Stromal cell of bone marrow (primary cell): Measurements from ENCODE around the gene DOCK8.

Source experiments
- DNase-seq: peaks from one replicate; pipeline ENCODE4 v3.0.0-alpha.2; 2012; ENCODE audit warnings: low read depth

DOCK8 gene

DNA sequence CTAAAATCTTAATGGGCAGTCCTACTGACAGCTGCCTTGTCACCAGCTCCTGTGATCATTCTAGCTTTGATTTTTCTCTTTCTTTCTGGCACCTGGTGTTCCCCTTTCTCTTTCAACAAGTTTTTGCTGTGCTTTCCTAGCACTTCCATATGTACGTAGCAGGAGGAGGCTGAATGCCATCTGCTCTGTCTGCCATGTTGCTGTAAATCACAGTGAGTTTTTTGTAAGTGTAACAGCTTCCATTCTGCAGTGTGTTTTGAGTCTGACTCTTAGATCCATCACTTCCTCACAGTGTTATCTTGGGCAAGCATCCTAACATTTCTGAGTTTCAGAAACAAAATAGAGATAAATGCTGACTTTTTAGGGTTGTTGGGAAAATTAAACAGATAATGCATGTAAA, 247.9 kb downstream of the DOCK8 start:
- no peak for DNase-seq

DNA sequence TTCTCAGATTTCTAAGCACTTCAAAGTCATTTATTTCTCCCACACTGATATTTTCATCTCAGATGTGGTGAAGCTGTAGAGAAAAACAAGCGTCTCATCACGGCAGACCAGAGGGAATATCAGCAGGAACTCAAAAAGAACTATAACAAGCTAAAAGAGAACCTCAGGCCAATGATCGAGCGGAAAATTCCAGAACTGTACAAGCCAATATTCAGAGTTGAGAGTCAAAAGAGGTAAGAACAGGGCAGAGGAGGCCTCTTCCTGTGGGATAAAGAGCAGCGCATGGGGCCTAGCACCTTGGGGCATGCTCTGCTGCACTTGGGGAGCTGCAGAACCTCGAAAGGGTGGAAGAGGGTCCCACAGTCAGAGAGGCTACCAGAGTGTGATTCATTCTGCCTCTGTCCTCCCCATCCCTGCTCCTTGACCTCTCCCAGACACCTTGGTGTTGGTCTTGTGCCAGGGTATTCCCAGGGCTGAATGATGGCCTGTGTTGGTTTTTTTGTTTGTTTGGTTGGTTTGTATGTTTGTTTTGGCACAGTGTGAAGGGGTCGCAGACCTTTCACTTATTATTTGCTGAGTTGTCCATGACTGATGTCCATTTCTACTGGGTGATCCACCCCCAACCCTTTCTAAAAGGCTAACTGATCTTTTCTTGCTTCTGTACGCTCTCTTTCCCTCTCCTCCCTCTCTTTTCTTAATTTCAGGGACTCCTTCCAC, 248.9 kb downstream of the DOCK8 start:
- no peak for DNase-seq

GRCh38 chr9:466747-467146, 252.1 kb downstream of the DOCK8 start:
- DNase-seq, result no peak

DNA sequence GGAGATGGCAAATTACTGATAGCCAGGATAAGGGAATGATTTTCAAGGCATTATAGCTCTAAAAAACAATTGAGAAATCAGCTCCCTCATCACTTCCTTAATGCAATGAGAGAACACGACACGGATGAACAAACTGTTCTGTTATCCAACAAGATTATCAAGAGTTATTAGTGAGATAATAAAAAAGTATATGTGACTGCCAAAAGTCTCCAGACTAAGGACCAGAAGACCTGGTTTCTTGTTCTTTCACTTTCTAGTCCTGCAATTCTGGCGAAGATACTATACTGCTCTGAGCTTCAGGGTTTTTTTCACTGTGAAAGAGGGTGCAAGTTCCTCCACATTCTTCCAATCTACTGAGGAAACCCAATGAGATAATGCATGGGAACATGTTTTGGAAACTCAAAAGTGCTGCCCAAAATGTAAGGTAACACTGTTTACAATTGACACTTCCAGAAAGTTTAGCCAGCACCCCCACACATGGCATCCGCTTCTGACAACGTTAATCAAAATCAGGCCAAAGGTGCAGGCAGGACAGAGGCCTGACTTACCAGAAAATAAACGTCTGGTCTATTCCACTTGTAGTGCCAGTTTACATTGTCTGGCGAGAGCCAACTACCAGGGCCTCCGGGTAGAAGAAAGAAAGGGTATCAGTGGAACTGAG, 254.2 kb downstream of the DOCK8 start:
- no peak for DNase-seq

DNA sequence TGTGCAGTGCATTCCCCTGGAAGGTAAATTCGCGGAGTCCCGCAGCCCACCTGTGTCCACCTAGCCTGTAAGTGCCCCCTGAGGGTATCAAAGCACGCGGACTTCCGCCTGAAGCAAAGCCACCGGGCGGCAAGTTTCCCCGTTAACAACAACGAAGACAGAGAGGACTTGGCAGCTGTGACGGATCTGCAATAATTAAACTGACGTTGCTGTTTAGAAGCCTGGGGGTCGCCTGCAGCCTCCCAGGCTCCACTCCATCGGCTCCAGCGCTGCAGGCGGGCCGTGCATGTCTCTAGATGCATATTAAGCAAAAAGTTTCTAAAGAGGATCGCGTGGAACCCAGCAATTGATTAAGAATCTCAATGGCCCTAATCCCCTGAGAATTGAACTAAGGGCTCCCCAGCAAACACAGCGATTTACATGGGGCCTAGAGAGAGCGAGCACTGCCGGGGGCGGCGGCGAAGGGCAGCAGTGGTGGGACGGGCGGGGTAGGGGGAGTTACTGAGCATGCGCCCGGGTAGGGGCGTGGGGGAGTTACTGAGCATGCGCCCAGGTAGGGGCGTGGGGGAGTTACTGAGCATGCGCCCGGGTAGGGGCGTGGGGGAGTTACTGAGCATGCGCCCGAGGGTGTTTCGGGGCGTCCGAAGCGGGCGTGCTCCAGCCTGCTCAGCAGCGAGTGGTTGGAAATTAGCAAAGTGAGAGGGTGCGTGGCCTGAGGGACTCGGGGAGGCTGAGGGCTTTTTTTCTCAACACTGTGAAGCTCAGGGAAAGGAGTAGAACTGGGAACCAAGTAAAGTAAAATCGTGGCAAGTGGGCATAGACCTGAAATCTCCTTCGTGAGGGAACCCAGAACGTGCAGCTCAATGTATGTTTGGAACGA, 255.2 kb downstream of the DOCK8 start:
- DNase-seq, result peak; percentile 40

DNA sequence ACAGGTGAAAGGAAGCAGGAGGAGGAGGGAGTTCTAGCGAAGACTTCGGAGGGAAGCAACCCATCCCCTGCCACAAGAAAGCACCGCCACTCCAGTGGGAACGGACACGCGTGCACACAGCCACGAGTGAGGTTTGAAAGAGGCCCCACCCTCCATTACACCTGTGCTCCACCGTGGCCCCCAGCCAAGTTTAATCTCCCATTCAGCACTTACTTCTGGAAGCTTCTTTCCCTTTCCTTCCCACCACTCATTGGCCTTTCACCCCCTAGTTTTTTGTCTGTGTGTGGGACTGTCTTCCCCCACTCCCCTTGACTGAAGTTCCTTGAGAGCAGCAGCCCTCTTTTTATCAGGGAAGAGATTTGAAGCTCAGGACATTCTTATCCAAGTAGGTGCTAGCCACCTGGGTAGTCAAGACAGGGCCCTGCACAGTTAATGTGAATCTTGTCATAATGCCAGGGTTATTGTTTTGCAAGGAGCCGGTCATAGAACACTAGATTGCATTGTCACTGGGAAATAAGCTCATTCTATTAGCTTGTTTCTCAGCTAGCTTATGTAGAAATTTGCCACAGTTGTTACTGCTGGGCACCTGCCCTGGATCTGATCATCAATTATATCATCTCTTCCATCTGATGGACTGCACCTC, 256.0 kb downstream of the DOCK8 start:
- no peak for DNase-seq

DNA sequence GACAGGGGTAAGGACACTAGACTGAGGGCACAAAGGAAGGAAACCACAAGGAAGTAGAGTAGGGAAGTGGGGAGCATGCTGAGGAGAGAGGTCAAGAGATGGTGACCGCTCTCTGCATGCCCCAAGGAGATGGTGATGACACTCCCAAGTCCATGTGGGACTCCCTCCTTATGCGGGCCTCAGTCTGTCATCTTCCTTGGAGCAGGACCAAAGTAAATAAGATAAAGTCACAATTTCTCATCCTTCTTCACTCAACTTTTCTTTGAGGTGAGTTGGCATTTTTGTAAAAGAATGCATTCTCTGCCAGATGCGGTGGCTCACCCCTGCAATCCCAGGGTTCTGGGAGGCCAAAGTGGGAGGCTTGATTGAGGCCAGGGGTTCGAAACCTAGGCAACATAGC, 256.7 kb downstream of the DOCK8 start:
- DNase-seq, result no peak

DNA sequence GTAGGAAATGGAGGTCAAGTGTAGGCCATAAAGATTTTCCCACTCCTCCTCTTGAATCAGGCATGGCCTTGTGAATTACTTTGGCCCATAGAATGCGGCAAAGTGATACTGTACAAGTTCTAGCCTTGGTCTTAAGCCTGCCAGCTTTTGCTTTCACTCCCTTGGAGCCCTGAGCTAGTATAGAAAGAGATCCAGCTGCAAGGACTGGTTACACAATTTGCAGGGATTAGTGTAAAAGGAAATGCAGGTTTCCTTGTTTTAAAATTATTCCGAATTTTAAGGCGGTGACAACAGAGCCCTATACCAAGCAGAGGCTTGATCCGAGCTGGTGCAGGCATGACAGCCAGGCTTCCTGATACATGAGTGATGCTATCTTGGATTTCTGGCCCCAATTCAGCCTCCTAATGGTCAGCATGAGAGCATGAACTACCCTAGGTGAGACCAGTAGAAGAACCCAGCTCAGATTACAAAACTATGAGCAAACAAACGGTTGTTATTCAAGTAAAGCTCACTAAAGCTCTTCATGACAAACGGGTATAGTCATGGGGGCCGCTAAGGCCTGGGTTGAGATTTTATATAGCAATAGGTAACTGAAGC, 257.9 kb downstream of the DOCK8 start:
- no peak for DNase-seq

GRCh38 chr9:477193-477592, 262.5 kb downstream of the DOCK8 start:
- DNase-seq, result no peak

DNA sequence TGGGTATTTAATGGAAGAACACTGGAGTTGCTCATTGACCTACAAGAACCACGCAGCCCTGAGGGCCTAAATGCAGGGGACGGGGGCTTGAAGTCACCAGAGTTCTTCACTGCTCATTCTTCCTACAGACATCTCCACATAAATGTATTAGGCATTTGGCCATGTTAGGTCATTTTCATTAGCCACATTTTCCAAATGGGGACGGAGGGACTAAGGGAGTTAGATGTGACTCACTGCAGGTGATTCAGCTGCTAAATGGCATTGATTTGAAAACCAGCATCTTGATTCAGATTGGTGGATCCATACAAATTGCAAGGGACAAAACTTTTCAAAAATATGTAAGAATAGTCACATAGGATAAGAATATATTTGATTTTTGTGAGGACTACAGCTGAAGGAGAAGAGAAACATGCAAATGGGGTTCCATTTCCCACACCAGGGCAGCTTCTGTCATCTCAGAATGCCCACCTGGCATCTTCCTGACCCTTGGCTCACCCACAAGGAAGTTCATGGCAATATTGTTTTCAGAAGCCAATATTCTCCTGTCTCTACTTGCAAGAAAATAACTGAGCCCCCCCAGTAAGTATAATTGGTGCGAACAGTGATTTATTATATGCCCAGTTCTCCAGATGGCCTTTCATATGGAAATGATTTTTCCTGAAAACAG, 264.8 kb downstream of the DOCK8 start:
- no peak for DNase-seq

- DNase-seq, result no peak
Observed at GRCh38 chr9:479971-480350, 265.3 kb downstream of the DOCK8 start.

GRCh38 chr9:482739-483138, 268.1 kb downstream of the DOCK8 start:
- no peak for DNase-seq

DNA sequence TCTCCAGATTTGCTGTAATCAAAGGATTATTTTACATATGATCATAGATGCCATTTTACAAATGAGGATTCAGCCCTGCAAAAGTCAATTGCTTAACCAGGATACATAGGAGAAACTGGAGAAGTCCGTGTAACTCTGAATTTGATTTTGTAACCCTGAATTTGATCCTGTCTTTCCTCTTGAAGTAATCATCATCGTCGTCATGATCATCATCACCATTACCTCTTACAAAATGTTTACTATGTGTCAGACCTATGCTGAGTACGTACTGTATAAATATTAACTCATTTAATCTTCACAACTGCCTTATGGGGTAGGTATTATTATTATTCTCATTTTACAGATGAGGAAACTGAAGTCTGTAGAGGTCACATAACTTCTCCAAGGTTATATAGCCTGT, 271.5 kb downstream of the DOCK8 start:
- no peak for DNase-seq

GRCh38 chr9:487429-487828, 272.8 kb downstream of the DOCK8 start:
- DNase-seq, result no peak

- DNase-seq, result no peak
Observed at GRCh38 chr9:488448-488847, 273.8 kb downstream of the DOCK8 start.

- DNase-seq, result no peak
Observed at GRCh38 chr9:489198-490197, 274.8 kb downstream of the DOCK8 start.

- no peak for DNase-seq
Observed at GRCh38 chr9:494764-495163, 280.1 kb downstream of the DOCK8 start.

- DNase-seq, result no peak
Observed at GRCh38 chr9:495739-496138, 281.1 kb downstream of the DOCK8 start.

GRCh38 chr9:503326-503725, 288.7 kb downstream of the DOCK8 start:
- no peak for DNase-seq
